ENCODE results near the gene EXOC3L1.

DNA sequence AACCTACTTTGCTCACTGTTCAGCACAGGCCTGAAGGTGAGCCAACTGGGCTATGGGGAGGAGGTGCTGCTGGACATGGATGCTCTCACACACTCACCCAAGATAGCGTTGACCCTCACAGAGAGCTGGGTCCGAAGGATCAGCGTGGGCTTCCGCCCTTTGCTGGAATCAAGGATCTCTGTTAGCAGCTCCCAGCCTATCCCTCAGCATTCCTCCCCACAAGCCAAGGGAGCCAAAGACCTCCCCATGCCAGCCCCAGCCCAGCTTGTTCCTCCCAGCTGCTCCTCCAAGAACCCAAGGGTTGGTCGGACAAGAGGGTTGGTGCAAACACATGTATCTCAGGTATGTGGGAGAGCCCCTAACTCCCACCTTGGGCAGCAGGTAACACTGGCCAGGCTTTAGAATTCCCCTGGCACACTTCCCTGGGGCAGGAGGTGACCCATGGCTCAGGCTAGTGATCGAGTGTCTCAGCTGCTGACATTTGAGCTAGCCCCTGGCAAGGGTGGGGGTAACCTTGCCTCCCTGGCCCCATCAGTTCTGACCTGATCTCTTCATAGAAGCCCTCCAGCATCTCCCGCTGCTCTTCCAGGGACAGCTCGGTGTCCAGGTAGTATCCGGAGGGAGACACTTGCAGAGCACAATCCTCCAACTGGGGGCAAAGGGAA, 49.0 kb upstream of the EXOC3L1 start:
- TF ChIP-seq, protein P1, sequence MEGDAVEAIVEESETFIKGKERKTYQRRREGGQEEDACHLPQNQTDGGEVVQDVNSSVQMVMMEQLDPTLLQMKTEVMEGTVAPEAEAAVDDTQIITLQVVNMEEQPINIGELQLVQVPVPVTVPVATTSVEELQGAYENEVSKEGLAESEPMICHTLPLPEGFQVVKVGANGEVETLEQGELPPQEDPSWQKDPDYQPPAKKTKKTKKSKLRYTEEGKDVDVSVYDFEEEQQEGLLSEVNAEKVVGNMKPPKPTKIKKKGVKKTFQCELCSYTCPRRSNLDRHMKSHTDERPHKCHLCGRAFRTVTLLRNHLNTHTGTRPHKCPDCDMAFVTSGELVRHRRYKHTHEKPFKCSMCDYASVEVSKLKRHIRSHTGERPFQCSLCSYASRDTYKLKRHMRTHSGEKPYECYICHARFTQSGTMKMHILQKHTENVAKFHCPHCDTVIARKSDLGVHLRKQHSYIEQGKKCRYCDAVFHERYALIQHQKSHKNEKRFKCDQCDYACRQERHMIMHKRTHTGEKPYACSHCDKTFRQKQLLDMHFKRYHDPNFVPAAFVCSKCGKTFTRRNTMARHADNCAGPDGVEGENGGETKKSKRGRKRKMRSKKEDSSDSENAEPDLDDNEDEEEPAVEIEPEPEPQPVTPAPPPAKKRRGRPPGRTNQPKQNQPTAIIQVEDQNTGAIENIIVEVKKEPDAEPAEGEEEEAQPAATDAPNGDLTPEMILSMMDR (conservative IDR thresholded peaks at IDR 0.05; ENCODE audit: low read depth, low read length): no peak
- TF ChIP-seq RFX5 (IDR thresholded peaks at IDR 0.05; ENCODE audit: low read depth, low read length): no peak
- no peak for TF ChIP-seq RAD21 (IDR thresholded peaks at IDR 0.05; ENCODE audit: low read length)
- no peak for TF ChIP-seq NFE2L2 (IDR thresholded peaks at IDR 0.05; ENCODE audit: low read depth, low read length)
